C4-2B (cell line): ENCODE measurements around the gene SYT14.

Source experiments
- H3K27ac ChIP-seq: fragments of 450-650 bp; 2 replicates; pipeline ENCODE4 v1.5.1; 2017
- CTCF ChIP-seq: fragments of 450-650 bp; conservative IDR thresholded peaks from 2 replicates; pipeline ENCODE4 v1.5.1; 2017; ENCODE audit warnings: mild to moderate bottlenecking
- ZFX ChIP-seq: fragments of 450-650 bp; IDR thresholded peaks from 2 replicates; pipeline ENCODE4 v1.6.1; 2017

SYT14 gene

GRCh38 chr1:210072896-210073504 lies 135.0 kb downstream of the SYT14 start:
- H3K27ac ChIP-seq, result no peak overlapping the region

GRCh38 chr1:210074904-210075303 lies 136.9 kb downstream of the SYT14 start:
- TF ChIP-seq ZFX (no peak), CTCF (no peak)
- no peak overlapping the region for H3K27ac ChIP-seq

More at GRCh38 chr1:210072896-210073504, 135.0 kb downstream of the SYT14 start:
- TF ChIP-seq CTCF (no peak), ZFX (no peak)

GRCh38 chr1:210076620-210077019 lies 138.6 kb downstream of the SYT14 start:
- no peak for TF ChIP-seq CTCF
- TF ChIP-seq ZFX, result no peak
- no peak overlapping the region for H3K27ac ChIP-seq

GRCh38 chr1:210081494-210081893 lies 143.5 kb downstream of the SYT14 start:
- H3K27ac ChIP-seq, result no peak overlapping the region
- TF ChIP-seq CTCF (no peak), ZFX (no peak)

- no peak overlapping the region for H3K27ac ChIP-seq
- no peak for TF ChIP-seq ZFX
Observed at GRCh38 chr1:210085359-210085758, 147.3 kb downstream of the SYT14 start.

- TF ChIP-seq CTCF (no peak), ZFX (no peak)
Observed at GRCh38 chr1:210087058-210087457, 149.0 kb downstream of the SYT14 start.

GRCh38 chr1:210089855-210090254 lies 151.8 kb downstream of the SYT14 start:
- H3K27ac ChIP-seq, result no peak overlapping the region
- no peak for TF ChIP-seq CTCF
- TF ChIP-seq ZFX, result no peak

More at GRCh38 chr1:210087058-210087457, 149.0 kb downstream of the SYT14 start:
- no peak overlapping the region for H3K27ac ChIP-seq

- H3K27ac ChIP-seq, result no peak overlapping the region
- TF ChIP-seq ZFX (no peak), CTCF (no peak)
Observed at GRCh38 chr1:210092366-210092765, 154.3 kb downstream of the SYT14 start.
